ENCODE data around the gene CACNA2D2.

DNA sequence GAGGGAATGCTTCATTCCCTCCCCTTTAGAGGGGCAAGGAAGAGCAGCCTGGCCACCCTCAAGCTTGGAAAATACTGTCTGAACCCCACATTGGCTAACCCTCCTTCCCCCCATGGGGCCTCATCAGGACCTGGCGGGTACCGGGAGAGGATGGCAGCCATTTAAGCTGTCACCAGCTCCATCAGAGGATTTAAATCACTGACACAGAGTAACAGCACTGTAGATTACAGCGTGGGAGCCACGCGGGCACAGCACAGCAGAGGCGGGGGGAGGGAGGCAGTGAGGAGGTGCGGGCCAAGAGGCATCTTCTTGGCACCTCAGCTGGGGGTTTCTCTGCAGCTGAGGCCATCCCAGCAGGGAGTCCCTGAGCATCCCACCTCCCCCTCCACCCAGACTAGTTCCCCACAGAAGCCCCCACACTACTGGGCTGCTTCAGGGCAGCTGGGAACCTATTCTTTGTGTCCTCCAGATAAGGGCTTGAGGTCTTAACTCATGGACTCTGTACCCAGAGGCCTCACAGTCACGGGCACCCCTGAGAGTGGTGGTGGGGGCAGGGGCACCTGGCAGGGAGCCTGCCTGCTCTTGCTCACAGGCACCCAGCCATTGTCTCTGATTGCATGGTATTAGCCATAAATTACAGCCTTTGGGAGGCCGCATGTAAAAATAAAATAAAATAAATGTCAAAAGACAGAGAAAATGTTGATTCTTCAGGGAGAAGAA, 21.9 kb upstream of the CACNA2D2 start:
- TF ChIP-seq CTCF (IDR thresholded peaks at IDR 0.05; ENCODE audit: low read length) (no peak), EZH2 (IDR thresholded peaks at IDR 0.05; ENCODE audit: borderline replicate concordance, low read length) (no peak)

Data from OCI-LY1 (cell line).